Measurements from ENCODE around the gene MOGAT3.

MOGAT3 gene

DNA sequence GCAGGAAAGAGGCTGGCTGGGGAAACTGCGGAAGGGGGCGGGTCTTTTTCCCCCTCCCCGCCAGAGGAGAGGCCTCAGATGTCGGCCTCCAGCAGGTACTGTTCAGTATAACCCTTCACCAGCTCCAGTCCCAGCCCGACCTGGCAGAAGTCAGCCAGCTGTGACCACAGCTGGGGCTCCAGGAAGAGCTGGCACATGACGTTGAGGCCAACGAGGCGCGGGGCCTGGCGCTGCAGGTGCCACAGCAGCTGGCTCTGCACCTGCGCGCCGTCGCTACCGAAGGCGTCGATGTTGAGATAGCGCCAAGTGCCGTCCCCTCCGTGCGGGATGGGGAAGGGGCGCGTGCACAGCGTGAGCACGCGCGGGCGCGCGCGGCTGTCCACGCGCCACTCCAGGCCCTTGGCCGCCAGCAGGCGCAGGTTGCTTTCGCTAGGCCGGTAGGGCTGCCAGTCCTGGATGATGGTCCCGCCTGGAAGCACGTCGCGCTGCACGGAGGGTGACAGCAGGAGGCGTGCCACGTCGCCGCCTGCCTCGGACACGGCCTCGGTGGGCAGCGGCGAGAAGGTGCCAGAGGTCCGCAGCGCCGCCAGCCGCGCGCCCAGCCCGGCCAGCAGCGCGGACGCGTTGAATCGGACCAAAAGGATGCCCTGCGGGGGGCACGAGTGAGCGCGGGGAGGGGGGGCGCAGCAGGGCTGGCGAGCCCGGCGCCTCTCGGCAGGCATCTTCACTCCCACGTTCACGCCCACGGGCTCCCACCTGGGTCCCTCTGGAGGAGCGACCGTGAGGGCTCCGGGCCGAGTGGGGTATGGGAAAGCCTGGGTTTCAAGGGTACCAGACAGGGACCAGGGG is 28.6 kb downstream of the MOGAT3 start:
- DNase-seq (ENCODE audit: low read depth): no peak

DNA sequence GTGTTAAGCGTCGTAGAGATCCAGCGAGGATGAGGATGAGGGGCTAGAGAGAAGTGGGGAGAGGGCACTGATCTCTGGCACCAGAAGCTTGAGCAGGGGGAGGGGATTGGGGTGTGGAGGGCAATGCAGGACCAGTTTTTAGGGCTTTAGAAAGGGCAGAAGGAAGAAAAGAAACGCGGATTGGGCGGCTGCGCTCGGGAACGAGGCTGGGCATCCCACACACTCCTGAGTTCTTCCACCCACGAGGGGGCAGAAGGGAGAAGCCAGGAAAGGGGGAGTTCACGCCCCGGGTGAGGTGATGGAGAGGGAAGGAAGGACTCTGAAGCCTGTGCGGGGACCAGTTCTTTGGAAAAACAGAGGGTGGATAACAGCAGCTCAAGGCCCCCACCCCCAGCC is 29.4 kb downstream of the MOGAT3 start:
- DNase-seq (ENCODE audit: low read depth): no peak

DNA sequence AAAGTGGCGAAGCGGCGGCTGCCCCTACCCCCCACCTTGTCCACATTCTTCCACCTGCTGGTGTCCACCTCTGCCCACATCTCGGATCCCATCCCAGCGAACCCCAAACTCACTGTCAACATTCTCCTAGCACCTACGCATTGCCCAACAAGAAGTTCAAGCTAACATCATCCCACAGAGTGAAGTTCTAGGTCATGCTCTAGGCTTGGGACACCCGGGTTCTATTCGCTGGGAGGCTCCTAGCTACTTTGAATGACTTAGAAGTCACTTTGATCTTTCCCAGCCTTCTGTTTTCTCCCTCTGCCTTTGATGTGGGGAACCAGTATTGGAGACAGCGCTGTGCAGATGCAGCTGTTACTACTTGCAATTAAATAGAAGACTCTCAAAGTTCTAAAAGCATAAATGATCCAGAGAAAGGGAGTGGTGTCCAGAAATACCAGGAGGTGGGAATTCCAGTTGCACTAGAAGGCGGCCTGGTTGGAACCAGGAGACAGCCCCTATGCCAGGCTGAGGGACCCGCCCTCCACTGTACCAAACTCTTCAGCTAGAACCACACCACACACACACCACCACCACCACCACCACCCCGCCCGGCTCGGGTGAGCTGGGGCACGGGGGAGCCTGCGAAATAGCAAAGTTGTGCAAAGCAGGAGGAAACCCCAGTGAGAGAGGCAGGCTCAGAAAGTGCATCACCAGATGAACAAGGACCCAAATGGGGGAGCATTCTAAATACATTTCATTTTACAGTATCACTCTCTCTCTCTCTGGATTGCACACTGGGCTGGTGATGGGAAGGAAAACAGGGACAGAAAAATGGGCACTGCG is 30.0 kb downstream of the MOGAT3 start:
- no peak for DNase-seq (ENCODE audit: low read depth)

DNA sequence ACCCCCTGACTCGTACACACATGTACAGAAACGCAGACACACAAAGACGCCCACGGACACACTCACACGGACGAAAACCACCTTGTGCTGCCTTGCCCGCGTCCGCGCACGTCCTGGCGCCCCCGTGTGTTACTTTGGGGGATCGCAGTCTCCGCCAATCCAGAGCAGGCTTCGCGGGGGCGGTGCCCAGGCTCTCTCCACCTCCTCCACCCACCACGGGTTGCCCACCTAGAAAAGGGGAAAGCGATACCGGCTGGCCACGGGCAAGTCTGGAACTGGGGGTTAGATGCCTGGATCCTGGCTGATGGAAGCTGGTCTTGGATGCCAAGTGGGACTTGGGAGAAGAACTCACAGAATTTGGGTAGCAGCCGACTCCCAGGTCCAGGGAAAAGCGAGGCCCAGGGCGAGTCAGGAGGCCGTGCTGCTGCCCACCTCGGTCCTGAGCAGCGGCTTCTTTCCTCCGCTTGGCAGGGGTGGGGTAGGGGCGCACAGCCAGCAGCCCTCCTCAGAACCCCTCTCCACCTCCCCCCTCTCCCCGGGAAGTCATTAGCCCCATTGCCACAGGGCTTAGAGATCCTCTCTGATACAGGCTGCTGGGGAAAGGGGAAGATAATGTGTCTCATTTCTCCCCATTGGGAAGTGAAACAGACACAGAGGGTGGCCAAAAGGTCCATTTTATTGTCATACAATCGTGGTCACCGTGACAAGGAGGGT is 30.8 kb downstream of the MOGAT3 start:
- peak; percentile 70 for DNase-seq (ENCODE audit: low read depth)

DNA sequence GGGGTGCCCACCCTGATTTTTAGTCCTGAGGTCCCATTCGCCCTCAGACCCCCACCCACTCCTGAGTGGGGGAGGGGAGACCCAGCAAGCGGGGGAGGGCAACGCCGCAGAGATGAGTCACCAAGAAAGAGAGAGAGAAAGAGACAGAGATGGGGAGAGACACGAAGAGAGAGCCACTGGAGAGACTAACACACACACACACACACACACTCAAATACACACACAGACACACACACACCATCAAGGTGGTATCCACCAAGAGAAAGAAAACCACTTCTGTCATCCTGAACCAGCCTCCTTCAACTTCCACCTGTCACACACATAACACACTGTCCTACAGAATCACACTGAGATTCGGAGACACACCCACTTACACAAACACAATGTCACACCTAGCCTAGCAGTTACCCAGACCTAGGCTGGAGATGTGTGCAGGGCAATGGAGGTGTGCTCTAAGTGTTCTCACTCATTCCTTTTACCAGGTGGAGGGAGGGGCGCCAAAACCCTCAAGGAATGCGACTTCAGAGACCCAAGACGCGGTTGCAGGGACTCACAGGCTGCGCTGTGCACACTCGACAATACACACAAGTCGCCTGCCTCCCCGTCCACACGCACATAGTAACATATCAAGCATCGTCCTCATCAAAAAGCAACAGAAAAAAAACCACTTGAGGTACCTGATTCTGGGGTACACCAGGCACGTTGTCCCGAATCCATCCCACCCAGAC is 31.6 kb downstream of the MOGAT3 start:
- no peak for DNase-seq (ENCODE audit: low read depth)

DNA sequence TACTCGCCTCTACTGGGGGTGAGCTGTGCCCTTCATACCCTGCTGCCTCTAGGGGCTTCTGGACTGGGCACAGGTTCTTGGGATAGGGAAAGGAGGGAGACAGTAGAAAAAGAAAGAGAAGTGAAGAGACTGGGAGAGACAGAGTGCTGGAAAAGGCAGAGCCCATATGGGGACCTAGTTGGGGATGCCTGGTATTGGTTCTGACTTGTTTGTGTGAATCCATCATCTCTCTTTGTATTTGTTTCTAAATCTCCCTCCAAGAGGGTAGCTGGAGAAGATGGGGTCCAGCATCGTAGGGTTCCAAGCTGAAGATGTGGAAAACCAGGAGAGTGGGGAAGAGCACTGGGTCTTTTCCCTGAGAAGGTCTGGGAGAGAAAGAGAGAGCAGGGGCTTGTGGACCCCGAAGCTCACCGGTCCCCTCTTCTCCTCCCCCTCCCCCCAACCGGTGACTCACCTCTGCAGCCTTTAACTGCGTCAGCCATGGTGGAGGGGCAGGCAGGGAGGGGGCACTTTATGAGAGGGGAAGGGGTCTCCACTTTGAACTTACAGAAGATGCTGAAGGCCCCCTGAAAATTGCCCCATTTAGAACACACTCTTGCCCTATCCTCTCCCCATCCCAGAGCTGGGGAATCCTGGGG is 32.3 kb downstream of the MOGAT3 start:
- no peak for DNase-seq (ENCODE audit: low read depth)

DNA sequence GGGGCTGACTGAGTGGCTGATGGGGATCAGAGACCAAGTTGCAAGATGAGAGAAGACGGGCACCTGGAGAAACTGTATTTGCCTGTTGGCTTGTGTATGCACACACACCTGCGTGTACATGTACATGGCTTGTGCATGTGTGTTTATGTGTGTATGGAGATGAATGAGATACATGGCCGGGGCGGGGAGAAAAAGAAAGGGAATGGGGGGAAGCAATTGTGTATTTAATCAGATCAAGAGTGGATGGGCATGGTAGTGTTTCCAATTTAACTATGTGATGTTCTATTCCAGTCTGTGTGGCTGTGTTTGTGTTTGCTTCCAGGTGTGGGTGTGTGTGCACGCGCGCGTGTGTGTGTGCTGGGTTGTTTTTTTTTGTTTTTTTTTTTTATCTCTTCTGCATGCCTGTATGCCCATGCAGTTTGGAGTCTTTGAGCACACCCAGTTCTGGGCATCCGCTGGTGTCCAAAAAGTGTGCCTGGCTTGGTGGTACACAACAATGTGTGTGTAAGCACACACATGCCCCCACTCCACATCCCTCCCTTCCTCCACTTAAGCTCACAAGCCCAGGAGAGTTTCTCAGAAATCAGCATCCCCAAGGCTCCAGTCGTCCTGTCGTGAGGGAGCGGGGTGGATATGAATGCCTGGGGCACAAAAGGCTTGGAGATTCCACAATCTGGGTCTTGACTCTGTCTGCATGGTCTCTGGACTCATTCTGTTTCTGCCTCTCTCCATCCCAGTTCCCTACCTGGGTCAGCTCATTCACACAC is 33.0 kb downstream of the MOGAT3 start:
- no peak for DNase-seq (ENCODE audit: low read depth)

DNA sequence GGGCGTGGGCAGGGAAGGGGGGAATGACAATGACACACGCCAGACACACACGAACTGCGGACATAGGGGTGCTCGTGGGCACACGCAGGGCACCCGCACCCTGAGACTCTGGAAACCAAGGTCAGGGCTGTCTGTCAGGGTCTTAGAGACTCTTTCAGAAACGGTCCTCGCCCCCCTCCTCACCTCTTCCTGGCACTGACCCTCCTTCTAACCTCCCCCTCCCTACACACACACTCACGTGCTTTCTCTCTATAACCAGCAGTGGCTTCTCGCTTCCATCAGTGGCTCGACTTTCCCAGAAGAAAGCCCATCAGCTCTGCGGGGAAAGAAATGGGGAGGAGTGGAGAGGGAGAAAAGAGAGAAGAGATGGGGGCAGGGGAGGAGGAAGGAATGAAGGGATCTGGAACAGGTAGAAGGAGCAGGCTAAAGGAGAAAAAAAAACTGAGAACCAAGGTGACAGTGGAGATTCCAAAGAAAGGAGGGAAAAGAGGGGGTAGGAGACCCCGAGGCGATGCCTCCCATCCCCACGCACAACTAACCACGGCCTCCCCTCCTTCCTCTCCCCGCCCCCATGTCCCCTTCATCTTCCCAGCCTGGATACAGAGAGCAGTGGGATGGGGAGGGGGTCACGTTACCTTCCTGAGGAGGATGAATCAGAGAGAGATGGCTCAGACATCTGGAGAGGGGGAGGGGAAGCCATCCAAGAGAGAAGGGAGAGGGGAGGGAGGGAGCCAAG is 33.8 kb downstream of the MOGAT3 start:
- DNase-seq (ENCODE audit: low read depth): no peak

DNA sequence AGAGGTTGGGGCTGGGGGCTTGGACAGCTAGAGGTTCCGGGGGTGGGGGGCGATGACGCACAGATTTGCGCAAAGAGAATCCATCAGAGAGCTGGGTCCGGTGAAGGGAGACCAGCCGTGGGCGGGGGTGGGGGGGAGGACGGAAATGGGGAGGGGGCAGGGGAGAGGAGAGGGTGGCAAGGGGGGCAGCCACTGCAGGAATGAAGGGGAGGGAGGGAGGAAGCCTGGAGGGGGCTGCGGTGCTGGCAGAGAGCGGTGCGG is 34.3 kb downstream of the MOGAT3 start:
- DNase-seq (ENCODE audit: low read depth): no peak

DNA sequence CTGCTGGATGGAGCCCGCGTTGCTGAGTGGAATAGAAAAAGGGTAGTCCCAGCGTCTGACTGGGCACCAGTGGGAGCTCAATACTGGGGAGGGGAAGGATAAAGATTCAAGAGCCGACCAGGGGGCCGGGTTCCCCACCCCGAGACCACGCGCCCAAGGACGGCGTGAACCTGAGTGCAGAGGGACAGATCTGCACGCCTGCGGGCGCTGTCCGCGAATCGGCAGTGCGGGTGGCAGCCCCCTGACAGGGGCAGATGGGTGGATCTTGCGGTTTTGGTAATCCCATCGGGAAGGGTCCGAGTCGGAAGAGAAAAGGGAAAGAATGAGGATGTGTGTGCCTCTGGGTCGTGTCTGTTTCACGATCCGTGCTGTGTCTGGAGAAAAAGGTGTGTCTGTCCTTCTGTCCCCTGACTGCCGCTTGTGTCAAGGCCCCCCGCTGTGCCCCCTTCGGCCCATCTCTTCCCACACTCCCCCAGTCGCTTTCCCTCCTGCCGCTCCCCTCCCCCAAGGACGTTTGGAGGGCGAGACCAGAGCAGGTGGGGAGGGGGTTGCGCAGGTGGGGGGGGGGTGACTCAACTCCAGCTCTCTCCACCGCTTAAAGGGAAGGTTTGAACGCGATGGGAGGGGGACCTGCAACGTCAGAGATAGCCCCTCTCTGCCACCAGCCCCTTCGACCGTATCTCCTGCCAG is 34.7 kb downstream of the MOGAT3 start:
- no peak for DNase-seq (ENCODE audit: low read depth)

DNA sequence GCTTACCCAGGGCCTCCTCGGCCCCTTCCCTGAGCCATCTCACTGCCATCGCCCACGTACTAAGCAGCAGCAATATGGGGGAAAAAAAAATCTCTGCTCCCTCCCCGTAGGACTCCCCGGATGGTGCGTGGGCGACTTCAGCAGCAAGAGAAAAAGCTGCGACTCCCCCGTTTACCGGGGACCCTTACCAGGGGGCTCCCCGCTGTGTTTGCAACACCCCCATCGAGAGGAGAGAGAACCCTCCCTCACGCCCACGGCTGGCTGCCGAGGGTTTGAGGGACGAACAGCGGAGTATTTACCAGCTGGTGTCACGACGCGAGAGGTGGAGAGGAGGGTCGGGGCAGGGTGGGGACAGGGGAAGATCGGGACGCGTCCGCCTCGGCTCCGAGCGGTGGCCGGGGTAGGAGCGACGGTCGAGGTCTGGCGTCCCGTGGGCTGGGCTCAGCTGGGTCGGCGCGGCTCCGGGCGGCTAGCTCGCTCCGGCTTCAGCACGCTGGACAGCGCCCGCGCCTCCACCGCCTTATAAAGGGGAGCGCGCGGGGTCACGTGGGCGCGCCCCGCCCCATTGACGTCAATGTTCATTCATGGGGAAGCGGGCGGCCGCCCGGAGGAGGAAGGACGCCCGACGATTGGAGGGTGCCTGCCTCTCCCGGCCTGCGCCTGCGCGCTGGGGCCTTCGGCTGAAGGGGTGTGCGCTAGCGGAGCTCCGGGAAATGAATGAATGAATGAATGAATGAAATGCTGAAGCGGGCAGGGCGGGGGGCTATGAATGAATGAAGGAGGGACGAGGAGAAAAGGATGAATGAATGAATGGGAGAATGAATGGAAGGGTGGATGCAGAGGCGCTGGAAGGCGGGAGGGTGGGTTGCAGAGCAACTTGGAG is 35.5 kb downstream of the MOGAT3 start, which contains the start of gene VGF:
TSS of gene VGF (minus strand) at position 495 of the 883 bp plus-strand sequence. CDS start 726 bp downstream, outside the sequence.
- DNase-seq (ENCODE audit: low read depth): peak; percentile 75

DNA sequence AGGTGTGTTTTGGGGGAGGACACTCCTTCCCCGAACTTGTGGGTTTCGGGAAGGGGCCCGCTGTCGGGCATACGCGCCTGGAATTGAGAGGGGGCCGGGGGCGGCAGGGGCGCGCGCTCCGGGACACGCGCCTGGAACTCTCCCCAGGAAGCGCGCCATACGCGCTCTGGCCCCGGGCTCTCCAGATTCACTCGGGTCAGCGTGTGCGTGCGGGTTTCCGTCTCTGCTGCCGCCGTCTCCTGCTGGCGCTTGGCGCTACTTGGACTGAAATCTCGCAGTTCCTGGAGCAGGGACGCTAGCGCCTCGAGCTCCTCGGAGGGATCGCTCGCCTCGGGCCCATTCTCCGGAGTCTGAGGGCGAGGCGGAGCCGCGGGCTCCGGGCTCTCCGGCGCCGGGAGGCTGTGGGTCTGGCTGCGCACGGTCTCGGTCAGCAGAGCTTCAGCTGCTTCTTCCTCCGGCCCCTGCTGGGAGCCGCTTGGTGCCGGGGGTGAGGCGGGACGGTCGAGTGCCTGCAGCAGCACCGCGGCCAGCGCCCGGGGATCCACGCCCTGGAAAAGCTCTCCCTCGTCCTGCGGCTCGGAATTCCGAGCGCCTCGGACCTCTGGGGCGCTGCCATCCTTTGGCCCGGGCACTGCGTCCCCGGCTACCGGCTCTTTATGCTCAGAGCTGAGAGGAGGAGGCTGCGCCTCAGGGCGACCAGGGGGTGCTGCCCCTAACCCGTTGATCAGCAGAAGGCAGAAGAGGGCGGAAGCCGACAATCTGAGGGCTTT is 36.6 kb downstream of the MOGAT3 start:
- no peak for DNase-seq (ENCODE audit: low read depth)

DNA sequence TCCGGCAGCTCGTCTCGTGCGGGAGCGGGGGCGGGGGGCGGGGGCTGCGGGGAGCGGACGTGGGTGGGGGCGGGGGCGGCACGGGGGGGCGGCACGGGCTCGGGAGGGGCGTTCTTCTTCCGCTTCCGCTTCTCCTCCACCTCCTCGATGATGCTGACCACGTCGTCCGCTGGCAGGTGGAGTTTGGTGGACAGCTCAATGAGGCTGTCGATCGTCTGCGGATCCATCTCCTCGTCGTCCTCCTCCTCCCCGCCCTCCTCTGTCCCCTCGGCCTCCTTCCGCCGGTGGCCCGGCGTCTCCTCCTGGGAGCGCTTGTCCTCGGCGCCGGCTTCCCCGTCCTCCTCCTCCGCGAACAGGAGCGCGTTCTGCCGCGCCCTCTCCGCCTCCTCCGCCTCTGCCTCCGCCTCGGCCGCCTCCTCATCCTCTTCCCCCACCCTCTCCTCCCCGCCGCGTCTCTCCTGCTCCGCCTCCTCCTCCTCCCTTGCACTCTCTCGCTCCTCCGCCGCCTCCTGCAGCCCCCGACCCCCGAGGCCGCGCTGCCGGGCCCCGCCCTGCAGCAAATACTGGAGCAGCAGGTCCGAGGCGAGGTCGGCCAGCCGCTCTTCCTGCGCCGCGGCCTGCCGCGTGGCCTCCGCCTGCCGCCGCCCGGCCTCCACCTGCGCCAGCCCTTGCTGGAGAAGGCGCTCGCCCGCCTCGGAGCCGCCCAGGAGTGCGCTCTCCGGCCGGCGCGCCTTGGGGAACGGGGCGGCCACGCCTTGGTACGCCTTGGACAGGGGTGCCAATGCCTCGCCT is 37.4 kb downstream of the MOGAT3 start:
- no peak for DNase-seq (ENCODE audit: low read depth)

DNA sequence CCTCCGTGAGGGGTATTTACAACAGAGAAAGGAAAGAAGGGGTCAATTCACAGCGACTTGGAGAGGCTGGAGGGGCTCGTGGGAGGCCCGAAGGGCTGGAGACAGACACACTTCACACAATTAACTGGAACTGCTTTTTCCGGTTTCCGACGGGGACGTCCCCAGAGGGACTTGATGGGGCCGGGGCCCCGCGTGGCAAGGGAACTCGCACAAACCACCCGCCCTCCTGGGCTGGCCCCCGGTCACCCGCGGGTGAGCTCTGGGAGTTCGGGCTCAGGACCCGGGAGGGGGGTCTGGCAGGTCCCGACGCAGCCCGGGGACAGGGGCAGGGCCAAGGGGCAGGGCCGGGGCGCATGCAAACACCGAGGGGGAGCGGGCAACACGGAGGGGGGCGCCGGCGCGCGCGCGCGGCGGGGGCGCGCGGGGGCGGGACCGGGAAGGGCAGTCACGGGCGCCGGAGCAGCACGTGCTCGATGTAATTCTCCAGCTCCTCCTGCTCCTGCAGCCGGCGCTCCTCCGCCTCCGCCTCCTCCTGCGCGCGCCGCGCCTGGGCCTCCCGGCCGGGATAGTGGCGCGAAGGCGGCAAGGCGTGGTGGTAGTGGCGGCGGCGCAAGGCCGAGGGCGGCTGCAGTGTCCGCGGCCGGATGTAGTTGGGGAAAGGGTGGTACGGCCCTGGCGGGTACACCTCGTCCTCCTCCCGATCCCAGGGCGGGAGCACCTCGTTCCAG is 38.1 kb downstream of the MOGAT3 start:
- no peak for DNase-seq (ENCODE audit: low read depth)

DNA sequence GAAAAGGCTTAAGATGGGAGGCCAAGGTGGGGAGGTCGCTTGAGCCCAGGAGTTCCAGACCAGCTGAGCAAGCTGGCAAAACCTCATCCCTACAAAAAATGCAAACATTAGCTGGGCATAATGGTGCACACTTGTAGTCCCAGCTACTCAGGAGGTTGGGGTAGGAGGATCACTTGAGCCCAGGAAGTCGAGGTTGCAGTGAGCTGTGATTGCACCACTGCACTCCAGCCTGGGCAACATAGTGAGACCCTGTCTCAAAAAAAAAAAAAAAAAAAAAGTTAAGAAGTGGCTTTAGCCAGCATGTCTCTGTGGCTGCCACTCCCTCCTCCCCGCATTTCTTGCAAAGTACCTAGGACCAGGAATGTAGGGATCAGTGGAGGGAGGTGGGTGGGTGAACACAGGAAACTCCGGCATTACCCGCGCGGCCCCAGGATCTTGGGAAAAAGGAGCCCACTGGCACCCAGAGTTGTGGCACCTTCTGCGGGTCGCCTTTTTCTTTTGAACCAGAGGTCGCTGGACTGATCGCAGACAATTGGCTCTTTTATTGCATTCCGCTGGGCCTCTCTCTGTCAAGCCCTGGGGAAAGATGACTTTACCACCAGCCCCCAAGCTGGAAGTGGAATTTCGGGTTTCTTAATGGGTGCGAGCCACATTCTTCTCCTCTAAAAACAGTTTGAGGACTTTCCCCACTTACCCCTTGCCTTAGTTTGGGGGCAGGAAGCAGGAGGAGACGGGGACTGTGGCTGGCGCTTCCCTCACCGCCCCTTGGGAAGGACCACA is 39.0 kb downstream of the MOGAT3 start:
- DNase-seq (ENCODE audit: low read depth): no peak
